Adrenal gland (tissue), 5 donors: ENCODE measurements around the gene MINK1.

Experiments
- CTCF ChIP-seq, 6 experiments: fragments of 450-650 bp in 4 of 6; fragments of 200-600 bp in 2 of 6; sonication (generic) in 1 of 6; IDR thresholded peaks; 1 replicate in 5 of 6; 2 replicates in 1 of 6; pipeline versions ENCODE4 v1.5.1 to v1.8.0; 2016 to 2021; ENCODE audit warnings: antibody characterized with exemption in 6 of 6, mild to moderate bottlenecking in 2 of 6, moderate library complexity in 1 of 6
- POLR2A ChIP-seq, 2 donors: fragments of 450-650 bp; IDR thresholded peaks; one replicate each; pipeline ENCODE4 v1.6.1; 2017; ENCODE audit warnings: antibody characterized with exemption in 2 of 2, mild to moderate bottlenecking in 2 of 2, moderate library complexity in 1 of 2
- donor health status: DM: no; HTN: no; CAD: no.

- TF ChIP-seq CTCF (IDR thresholded peaks at IDR 0.05) (no peak), POLR2A (IDR thresholded peaks at IDR 0.05) (no peak)
These were observed 106.3 kb downstream of the MINK1 start for GRCh38 chr17:4939546-4939795.
